Measurements from ENCODE around the gene ZBTB1.

- TF ChIP-seq, protein P1, sequence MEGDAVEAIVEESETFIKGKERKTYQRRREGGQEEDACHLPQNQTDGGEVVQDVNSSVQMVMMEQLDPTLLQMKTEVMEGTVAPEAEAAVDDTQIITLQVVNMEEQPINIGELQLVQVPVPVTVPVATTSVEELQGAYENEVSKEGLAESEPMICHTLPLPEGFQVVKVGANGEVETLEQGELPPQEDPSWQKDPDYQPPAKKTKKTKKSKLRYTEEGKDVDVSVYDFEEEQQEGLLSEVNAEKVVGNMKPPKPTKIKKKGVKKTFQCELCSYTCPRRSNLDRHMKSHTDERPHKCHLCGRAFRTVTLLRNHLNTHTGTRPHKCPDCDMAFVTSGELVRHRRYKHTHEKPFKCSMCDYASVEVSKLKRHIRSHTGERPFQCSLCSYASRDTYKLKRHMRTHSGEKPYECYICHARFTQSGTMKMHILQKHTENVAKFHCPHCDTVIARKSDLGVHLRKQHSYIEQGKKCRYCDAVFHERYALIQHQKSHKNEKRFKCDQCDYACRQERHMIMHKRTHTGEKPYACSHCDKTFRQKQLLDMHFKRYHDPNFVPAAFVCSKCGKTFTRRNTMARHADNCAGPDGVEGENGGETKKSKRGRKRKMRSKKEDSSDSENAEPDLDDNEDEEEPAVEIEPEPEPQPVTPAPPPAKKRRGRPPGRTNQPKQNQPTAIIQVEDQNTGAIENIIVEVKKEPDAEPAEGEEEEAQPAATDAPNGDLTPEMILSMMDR (IDR thresholded peaks at IDR 0.05), result no peak
- TF ChIP-seq POLR2A (IDR thresholded peaks at IDR 0.05), result no peak
Observed at GRCh38 chr14:64542836-64543201, 38.2 kb downstream of the ZBTB1 start.

Data from testis (tissue), 2 donors.